SK-N-SH (cell line): ENCODE results near the gene ABI3. TPM values are rescaled to one million over a fixed set of nuclear protein-coding genes. Genes with fewer than 3 reads are reported as not detected.

Experiments used
- CTCF ChIA-PET: fragments of 300-600, 350-600 bp; formaldehyde crosslinking; extraction: SDS; loops from one replicate; lab custom pipeline; 2021; lab: Yijun Ruan, JAX
- POLR2A ChIA-PET: fragments of 350-600 bp; sonication (Branson Sonifier 250); formaldehyde crosslinking; extraction: SDS; loops from one replicate; lab custom pipeline; 2020; ENCODE audit warnings: antibody characterized with exemption, inconsistent platforms; lab: Yijun Ruan, JAX
- DNase-seq: peaks from one replicate; pipeline ENCODE4 v3.0.0; 2012
- H2AFZ ChIP-seq: fragments of 200-600 bp; sonication (generic); 2 replicates; pipeline ENCODE4 v1.8.1; 2016; ENCODE audit warnings: antibody characterized with exemption, mild to moderate bottlenecking, low read depth
- H3F3A ChIP-seq: fragments of 200-600 bp; sonication (generic); replicated peaks from 2 replicates; pipeline ENCODE3; 2016; ENCODE audit warnings: antibody characterized with exemption, mild to moderate bottlenecking; ENCODE audit not compliant: insufficient read depth
- H3K27ac ChIP-seq, 2 experiments: fragments of 200-500 bp in 1 of 2; fragments of 200-600 bp in 1 of 2; sonication (Bioruptor generic) in 1 of 2; sonication (generic), shearing (Covaris generic) in 1 of 2; 2 replicates each; pipeline versions ENCODE4 v1.5.1 to v1.6.1; 2014 to 2016; ENCODE audit warnings: low read depth in 2 of 2, inconsistent platforms in 1 of 2, low read length in 1 of 2, mild to moderate bottlenecking in 1 of 2, mixed read lengths in 1 of 2
- H3K27me3 ChIP-seq: fragments of 200-600 bp; sonication (generic), shearing (Covaris generic); 2 replicates; pipeline ENCODE4 v1.6.1; 2016; ENCODE audit warnings: mixed run types; ENCODE audit not compliant: insufficient read depth
- H3K36me3 ChIP-seq, 2 experiments: fragments of 200-500 bp in 1 of 2; fragments of 200-600 bp in 1 of 2; sonication (Bioruptor generic) in 1 of 2; sonication (generic) in 1 of 2; replicated peaks in 1 of 2; 2 replicates each; pipeline versions ENCODE3 to v1.5.1; 2014 to 2016; ENCODE audit warnings: low read length in 1 of 2, mild to moderate bottlenecking in 1 of 2; ENCODE audit not compliant: insufficient read depth in 2 of 2, control insufficient read depth in 1 of 2
- H3K4me1 ChIP-seq, 2 experiments: fragments of 200-500 bp in 1 of 2; fragments of 200-600 bp in 1 of 2; sonication (Bioruptor generic) in 1 of 2; sonication (generic), shearing (Covaris generic) in 1 of 2; 2 replicates each; pipeline versions ENCODE4 v1.5.1 to v1.6.1; 2014 to 2016; ENCODE audit warnings: low read depth in 1 of 2, low read length in 1 of 2, mixed run types in 1 of 2; ENCODE audit not compliant: insufficient read depth in 2 of 2, control insufficient read depth in 1 of 2
- H3K4me2 ChIP-seq: fragments of 200-600 bp; sonication (generic), shearing (Covaris generic); 2 replicates; pipeline ENCODE4 v1.6.1; 2017; ENCODE audit warnings: mixed run types
- H3K4me3 ChIP-seq, 2 experiments: fragments of 200-500 bp in 1 of 2; fragments of 200-600 bp in 1 of 2; sonication (Bioruptor generic) in 1 of 2; sonication (generic), shearing (Covaris generic) in 1 of 2; 2 replicates each; pipeline versions ENCODE4 v1.5.1 to v1.8.1; 2014 to 2016; ENCODE audit warnings: low read depth in 2 of 2, inconsistent platforms in 1 of 2, low read length in 1 of 2, mild to moderate bottlenecking in 1 of 2, mixed read lengths in 1 of 2, moderate library complexity in 1 of 2
- H3K79me2 ChIP-seq: fragments of 200-600 bp; sonication (generic); 2 replicates; pipeline ENCODE4 v1.8.1; 2017; ENCODE audit warnings: mild to moderate bottlenecking; ENCODE audit not compliant: insufficient read depth
- H3K9ac ChIP-seq: fragments of 200-600 bp; sonication (generic); 2 replicates; pipeline ENCODE4 v1.6.1; 2017; ENCODE audit warnings: mixed run types
- H3K9me2 ChIP-seq: fragments of 200-600 bp; sonication (generic); 2 replicates; pipeline ENCODE4 v1.6.1; 2017; ENCODE audit warnings: mixed run types
- H3K9me3 ChIP-seq: fragments of 200-600 bp; sonication (generic); 2 replicates; pipeline ENCODE4 v1.6.1; 2017; ENCODE audit warnings: mixed run types, mild to moderate bottlenecking, moderate library complexity
- H4K20me1 ChIP-seq: fragments of 200-600 bp; sonication (generic); 2 replicates; pipeline ENCODE4 v1.6.1; 2017; ENCODE audit warnings: mild to moderate bottlenecking, mixed run types; ENCODE audit not compliant: insufficient read depth
- ELF1 ChIP-seq: IDR thresholded peaks from 2 replicates; pipeline ENCODE4 v1.4.0; 2012
- EZH2phosphoT487 ChIP-seq: fragments of 200-600 bp; sonication (generic); IDR thresholded peaks from 2 replicates; pipeline ENCODE4 v1.6.1; 2017; ENCODE audit warnings: low read depth, mixed run types, mild to moderate bottlenecking, antibody characterized with exemption, moderate library complexity, borderline replicate concordance
- FOXJ3 ChIP-seq: sonication (generic); formaldehyde crosslinking; IDR thresholded peaks from 2 replicates; pipeline ENCODE4 v1.5.1; 2020; ENCODE audit warnings: mild to moderate bottlenecking, missing genetic modification reagents
- GABPA ChIP-seq: IDR thresholded peaks from 2 replicates; pipeline ENCODE4 v1.4.0; 2012; ENCODE audit warnings: low read depth, mild to moderate bottlenecking
- MAX ChIP-seq: IDR thresholded peaks from 2 replicates; pipeline ENCODE4 v1.4.0; 2012; ENCODE audit warnings: low read depth
- PBX3 ChIP-seq: IDR thresholded peaks from 2 replicates; pipeline ENCODE4; 2012
- POLR2AphosphoS5 ChIP-seq: IDR thresholded peaks from 2 replicates; pipeline ENCODE4 v1.6.1; 2012; ENCODE audit warnings: low read depth, low read length
- RFX5 ChIP-seq: IDR thresholded peaks from 2 replicates; pipeline ENCODE4 v1.6.1; 2012; ENCODE audit warnings: mild to moderate bottlenecking, improper control_type of control experiment, low read length
- TCF12 ChIP-seq: IDR thresholded peaks from 2 replicates; pipeline ENCODE4 v1.4.0; 2012
- USF1 ChIP-seq: IDR thresholded peaks from 2 replicates; pipeline ENCODE4 v1.4.0; 2012; ENCODE audit warnings: low read depth, borderline replicate concordance
- YY1 ChIP-seq: IDR thresholded peaks from 2 replicates; pipeline ENCODE4 v1.4.0; 2012; ENCODE audit warnings: low read depth, mild to moderate bottlenecking
- whole genome bisulfite sequencing: methylation state at CpG from one replicate; pipeline ENCODE4 v1.1.6; 2017; ENCODE audit warnings: low lambda C conversion rate; 5-methylcytosine and 5-hydroxymethylcytosine counted together
- polyA plus RNA-seq, 3 experiments: library from polyadenylated mRNA; depleted of rRNA; stranded (reverse); fragments of >200 nt; gene quantifications; 2 replicates each; pipeline ENCODE4 v1.2.3, GENCODE V29; 2012
- TF ChIP-seq, protein P1 (sequence below): fragments of 150-350 bp; IDR thresholded peaks from 2 replicates; pipeline ENCODE4 v1.6.1; 2016; ENCODE audit warnings: mild to moderate bottlenecking, low read depth, low read length
- TF ChIP-seq, protein P2 (sequence below): IDR thresholded peaks from 2 replicates; pipeline ENCODE4 v1.6.1; 2012; ENCODE audit warnings: mild to moderate bottlenecking, low read depth, low read length, moderate library complexity

The ABI3 gene
- polyA plus RNA-seq, 1 of the 3 experiments (the other 2 are of a cell fraction) = 4.7 TPM

GRCh38 chr17:49241692-49242397 is 31.3 kb downstream of the ABI3 start:
- Histone ChIP-seq H3K27me3 (peaks cover 58% of the 10 kb centered on the region), H3K4me3 (no peak overlapping the region), H3K4me1 (no peaks in the 10 kb centered on the region), H3K9ac (no peak overlapping the region), H3K79me2 (no peaks in the 10 kb centered on the region), H3K9me3 (no peaks in the 10 kb centered on the region), H3K36me3 (no peaks in the 10 kb centered on the region), H4K20me1 (no peaks in the 10 kb centered on the region), H3K27ac (no peak overlapping the region), H3F3A (no peaks in the 10 kb centered on the region), H2AFZ (no peak overlapping the region), H3K4me2 (no peak overlapping the region), H3K9me2 (no peaks in the 10 kb centered on the region)
- no peak for TF ChIP-seq TCF12
- TF ChIP-seq YY1 = no peak
- TF ChIP-seq USF1 = no peak
- no peak for TF ChIP-seq PBX3
- TF ChIP-seq RFX5 = no peak
- TF ChIP-seq MAX = no peak
- TF ChIP-seq POLR2AphosphoS5 = no peak
- TF ChIP-seq, protein P1, sequence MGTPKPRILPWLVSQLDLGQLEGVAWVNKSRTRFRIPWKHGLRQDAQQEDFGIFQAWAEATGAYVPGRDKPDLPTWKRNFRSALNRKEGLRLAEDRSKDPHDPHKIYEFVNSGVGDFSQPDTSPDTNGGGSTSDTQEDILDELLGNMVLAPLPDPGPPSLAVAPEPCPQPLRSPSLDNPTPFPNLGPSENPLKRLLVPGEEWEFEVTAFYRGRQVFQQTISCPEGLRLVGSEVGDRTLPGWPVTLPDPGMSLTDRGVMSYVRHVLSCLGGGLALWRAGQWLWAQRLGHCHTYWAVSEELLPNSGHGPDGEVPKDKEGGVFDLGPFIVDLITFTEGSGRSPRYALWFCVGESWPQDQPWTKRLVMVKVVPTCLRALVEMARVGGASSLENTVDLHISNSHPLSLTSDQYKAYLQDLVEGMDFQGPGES = no peak
- TF ChIP-seq ELF1 = no peak
- TF ChIP-seq FOXJ3 (CRISPR knock-in tag) = no peak
- TF ChIP-seq GABPA = no peak
- no peak for TF ChIP-seq EZH2phosphoT487
- TF ChIP-seq, protein P2, sequence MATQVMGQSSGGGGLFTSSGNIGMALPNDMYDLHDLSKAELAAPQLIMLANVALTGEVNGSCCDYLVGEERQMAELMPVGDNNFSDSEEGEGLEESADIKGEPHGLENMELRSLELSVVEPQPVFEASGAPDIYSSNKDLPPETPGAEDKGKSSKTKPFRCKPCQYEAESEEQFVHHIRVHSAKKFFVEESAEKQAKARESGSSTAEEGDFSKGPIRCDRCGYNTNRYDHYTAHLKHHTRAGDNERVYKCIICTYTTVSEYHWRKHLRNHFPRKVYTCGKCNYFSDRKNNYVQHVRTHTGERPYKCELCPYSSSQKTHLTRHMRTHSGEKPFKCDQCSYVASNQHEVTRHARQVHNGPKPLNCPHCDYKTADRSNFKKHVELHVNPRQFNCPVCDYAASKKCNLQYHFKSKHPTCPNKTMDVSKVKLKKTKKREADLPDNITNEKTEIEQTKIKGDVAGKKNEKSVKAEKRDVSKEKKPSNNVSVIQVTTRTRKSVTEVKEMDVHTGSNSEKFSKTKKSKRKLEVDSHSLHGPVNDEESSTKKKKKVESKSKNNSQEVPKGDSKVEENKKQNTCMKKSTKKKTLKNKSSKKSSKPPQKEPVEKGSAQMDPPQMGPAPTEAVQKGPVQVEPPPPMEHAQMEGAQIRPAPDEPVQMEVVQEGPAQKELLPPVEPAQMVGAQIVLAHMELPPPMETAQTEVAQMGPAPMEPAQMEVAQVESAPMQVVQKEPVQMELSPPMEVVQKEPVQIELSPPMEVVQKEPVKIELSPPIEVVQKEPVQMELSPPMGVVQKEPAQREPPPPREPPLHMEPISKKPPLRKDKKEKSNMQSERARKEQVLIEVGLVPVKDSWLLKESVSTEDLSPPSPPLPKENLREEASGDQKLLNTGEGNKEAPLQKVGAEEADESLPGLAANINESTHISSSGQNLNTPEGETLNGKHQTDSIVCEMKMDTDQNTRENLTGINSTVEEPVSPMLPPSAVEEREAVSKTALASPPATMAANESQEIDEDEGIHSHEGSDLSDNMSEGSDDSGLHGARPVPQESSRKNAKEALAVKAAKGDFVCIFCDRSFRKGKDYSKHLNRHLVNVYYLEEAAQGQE = no peak
- ChIA-PET POLR2A (no interaction called here), CTCF (interaction anchor here (1.6 to 4.2 kb wide), 2 partner anchors 14 to 18 kb away, joined by 3 to 36 read pairs; no protein-coding TSS in a partner anchor)
- WGBS = 36% methylated on average over 9 of the region's 9 CpGs
- no peak for DNase-seq
